Transverse colon (tissue), 4 donors: ENCODE data around the gene ULK4. TPM values are rescaled to one million over a fixed set of nuclear protein-coding genes. Genes with fewer than 3 reads are reported as not detected.

ENCODE experiments used
- DNase-seq: peaks from one replicate; pipeline ENCODE4 v3.0.0-alpha.2; 2019
- H3K27ac ChIP-seq, 4 donors: fragments of 200-600 bp; sonication (generic); 2 replicates each; pipeline ENCODE4 v1.5.1; 2016 to 2018; ENCODE audit warnings: inconsistent platforms in 4 of 4
- H3K27me3 ChIP-seq: fragments of 200-600 bp; sonication (generic); 2 replicates; pipeline ENCODE4 v1.5.1; 2017; ENCODE audit warnings: inconsistent platforms
- H3K36me3 ChIP-seq, 4 donors: fragments of 200-600 bp; sonication (generic); 2 replicates each; pipeline ENCODE4 v1.5.1; 2017 to 2019; ENCODE audit warnings: inconsistent platforms in 4 of 4
- H3K4me1 ChIP-seq, 4 donors: fragments of 200-600 bp; sonication (generic); 2 replicates each; pipeline ENCODE4 v1.5.1; 2017 to 2020; ENCODE audit warnings: inconsistent platforms in 4 of 4
- H3K4me3 ChIP-seq, 4 donors: fragments of 200-600 bp; sonication (generic); 1 replicate in 1 of 4; 2 replicates in 3 of 4; pipeline versions ENCODE4 v1.5.1 to v1.6.1; 2017 to 2019; ENCODE audit warnings: inconsistent platforms in 4 of 4
- H3K9me3 ChIP-seq, 2 donors: fragments of 200-600 bp; sonication (generic); 2 replicates each; pipeline ENCODE4 v1.5.1; 2017 to 2019; ENCODE audit warnings: inconsistent platforms in 2 of 2
- CTCF ChIP-seq, 5 experiments: fragments of 200-600 bp in 3 of 5; fragments of 450-650 bp in 2 of 5; sonication (generic) in 3 of 5; IDR thresholded peaks; 1 replicate in 2 of 5; 2 replicates in 3 of 5; pipeline ENCODE4 v1.5.1; 2016 to 2017; ENCODE audit warnings: antibody characterized with exemption in 5 of 5, inconsistent platforms in 3 of 5, mild to moderate bottlenecking in 2 of 5, moderate library complexity in 1 of 5
- EP300 ChIP-seq: sonication (generic); formaldehyde crosslinking; IDR thresholded peaks from one replicate; pipeline ENCODE4 v1.6.1; 2017; ENCODE audit warnings: antibody characterized with exemption, low read depth
- POLR2A ChIP-seq: fragments of 450-650 bp; IDR thresholded peaks from one replicate; pipeline ENCODE4 v1.6.1; 2016; ENCODE audit warnings: antibody characterized with exemption, mild to moderate bottlenecking, moderate library complexity
- POLR2AphosphoS5 ChIP-seq, 3 donors: sonication (generic); formaldehyde crosslinking; IDR thresholded peaks; one replicate each; pipeline ENCODE4 v1.6.1; 2016; ENCODE audit warnings: antibody characterized with exemption in 3 of 3
- WGBS, 2 donors: methylation state at CpG; one replicate each; pipeline ENCODE4 v1.1.5; 2018; ENCODE audit warnings: low coverage in 1 of 2; 5-methylcytosine and 5-hydroxymethylcytosine counted together
- in situ Hi-C, 4 donors: fragments of 200-750 bp; cut with MboI; loops; one replicate each; pipeline versions ENCODE4 v1.15.0 to v1.15.1; 2017; ENCODE audit warnings: low sequenced_read_pairs in 3 of 4, low pct_ligation_motif_present in 1 of 4, low pct_unique_long_range_greater_than_20kb in 1 of 4
- intact Hi-C: fragments of 100-400 bp; cut with DNase I; formaldehyde crosslinking; loops from one replicate; pipeline ENCODE4 v1.15.1; 2023; ENCODE audit warnings: low total_unique reads
- total RNA-seq, 4 donors: library from RNA; depleted of rRNA; stranded (reverse); fragments of >200 nt; gene quantifications; one replicate each; pipeline ENCODE4 v1.1.0, GENCODE V29; 2016

Gene ULK4
- total RNA-seq, 4 donors from 2014 or later, result 4.1 to 19.2 (median 11.7) TPM

- H3K9me3 ChIP-seq, result no peaks in the 10 kb centered on the region
- no peak overlapping the region for H3K27ac ChIP-seq
- H3K4me3 ChIP-seq, result no peak overlapping the region
- WGBS, 2 donors, result 86 to 90% methylated on average over 6 of the region's 6 CpGs
- no peak for DNase-seq
- H3K36me3 ChIP-seq, result no peaks in the 10 kb centered on the region
- no peak for TF ChIP-seq POLR2AphosphoS5 (IDR thresholded peaks at IDR 0.05)
- TF ChIP-seq EP300, result no peak
- no peak for TF ChIP-seq CTCF (IDR thresholded peaks at IDR 0.05)
- no peak for TF ChIP-seq POLR2A
- H3K27me3 ChIP-seq, result no peaks in the 10 kb centered on the region
- in situ Hi-C loops (no loop called here), intact Hi-C loops (no loop called here)
- no peaks in the 10 kb centered on the region for H3K4me1 ChIP-seq
Measured at GRCh38 chr3:41579861-41580260, 382.0 kb downstream of the ULK4 start.

GRCh38 chr3:41578798-41579197 lies 383.1 kb downstream of the ULK4 start:
- no peaks in the 10 kb centered on the region for H3K27me3 ChIP-seq
- in situ Hi-C loops, result no loop called here
- intact Hi-C loops, result no loop called here
- H3K4me1 ChIP-seq, result no peaks in the 10 kb centered on the region
- no peak for DNase-seq
- no peak overlapping the region for H3K27ac ChIP-seq
- TF ChIP-seq EP300 (no peak), POLR2AphosphoS5 (IDR thresholded peaks at IDR 0.05) (no peak), CTCF (IDR thresholded peaks at IDR 0.05) (no peak)
- no peak overlapping the region for H3K4me3 ChIP-seq
- H3K9me3 ChIP-seq, result no peaks in the 10 kb centered on the region
- no peaks in the 10 kb centered on the region for H3K36me3 ChIP-seq
- WGBS, 2 donors, result 93 to 95% methylated on average over 5 of the region's 5 CpGs

GRCh38 chr3:41575724-41576123 lies 386.2 kb downstream of the ULK4 start:
- Histone ChIP-seq H3K27me3 (no peaks in the 10 kb centered on the region), H3K4me1 (no peaks in the 10 kb centered on the region), H3K27ac (no peak overlapping the region), H3K4me3 (no peak overlapping the region), H3K36me3 (no peaks in the 10 kb centered on the region), H3K9me3 (no peaks in the 10 kb centered on the region)
- intact Hi-C loops (no loop called here), in situ Hi-C loops (no loop called here)
- TF ChIP-seq POLR2AphosphoS5 (IDR thresholded peaks at IDR 0.05) (no peak), CTCF (IDR thresholded peaks at IDR 0.05) (no peak), EP300 (no peak), POLR2A (no peak)
- no peak for DNase-seq
- WGBS, 2 donors, result 85% methylated on average over 3 of the region's 3 CpGs; no CpG with 5 or more reads in 1 of the 2 donors

- Histone ChIP-seq H3K4me1 (no peaks in the 10 kb centered on the region), H3K27ac (no peak overlapping the region), H3K27me3 (no peaks in the 10 kb centered on the region), H3K4me3 (no peak overlapping the region), H3K9me3 (no peaks in the 10 kb centered on the region), H3K36me3 (no peaks in the 10 kb centered on the region)
- DNase-seq, result no peak
- TF ChIP-seq POLR2A (no peak), POLR2AphosphoS5 (IDR thresholded peaks at IDR 0.05) (no peak), EP300 (no peak), CTCF (IDR thresholded peaks at IDR 0.05) (no peak)
- intact Hi-C loops, result no loop called here
- in situ Hi-C loops, result no loop called here
- WGBS, 2 donors, result 79 to 100% methylated on average over 1 to 2 of the region's 2 CpGs
Measured at GRCh38 chr3:41574900-41575299, 387.0 kb downstream of the ULK4 start.
